ENCODE results near the gene C14orf132. TPM values are rescaled to one million over a fixed set of nuclear protein-coding genes. Genes with fewer than 3 reads are reported as not detected.

C14orf132 gene
- total and polyA plus RNA-seq, 2 of the 4 experiments (the other 2 are of a cell fraction) = 6.3 to 13.5 TPM

DNA sequence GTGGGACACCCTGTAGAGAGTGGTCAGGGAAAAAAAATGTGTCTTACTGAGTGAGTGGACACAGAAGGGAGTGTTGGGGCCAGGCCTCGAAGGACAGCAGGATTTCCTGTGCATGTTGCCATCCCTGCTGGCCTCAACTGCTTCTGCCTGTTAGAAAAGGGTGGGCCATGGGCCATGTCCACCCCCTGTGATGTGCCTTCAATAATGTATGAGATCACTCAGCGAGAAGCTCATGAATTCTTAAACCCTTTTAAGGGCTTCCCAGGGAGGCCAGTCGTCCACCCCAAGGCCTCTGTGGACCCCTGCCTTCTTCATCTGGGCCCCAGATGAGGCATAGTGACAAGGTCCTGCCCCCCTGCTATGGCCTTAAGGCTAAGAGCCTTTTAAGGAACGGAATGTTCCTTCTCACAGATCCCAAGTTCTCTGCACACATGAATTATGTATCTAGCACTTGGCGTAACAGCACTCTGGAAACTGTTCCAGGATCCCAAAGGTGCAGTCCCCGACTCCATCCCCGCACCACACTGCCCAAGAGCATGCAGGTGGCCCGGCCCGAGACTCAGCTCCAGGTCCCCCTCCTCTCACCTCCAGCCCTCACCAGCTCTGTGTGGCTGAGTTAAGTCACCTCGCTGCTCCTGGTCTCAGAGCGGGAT is 8.9 kb upstream of the C14orf132 start:
- no peak for ATAC-seq (ENCODE audit: low read depth)
- Histone ChIP-seq H4K91ac (ENCODE audit: insufficient read depth, low read depth, low read length) (no peak overlapping the region), H4K5ac (ENCODE audit: low read depth, low read length) (no peak overlapping the region), H4K8ac (ENCODE audit: low read depth in 2 of 2, low read length in 2 of 2) (no peak overlapping the region), H3K9me3 (ENCODE audit: control insufficient read depth, insufficient read depth, low read length) (no peaks in the 10 kb centered on the region), H2BK20ac (ENCODE audit: low read depth, low read length) (no peak overlapping the region), H3K36me3 (ENCODE audit: control insufficient read depth, insufficient read depth, low read length) (no peaks in the 10 kb centered on the region), H2AFZ (replicated peaks; ENCODE audit: low read length, poor library complexity) (no peak overlapping the region), H3K14ac (replicated peaks; ENCODE audit: low read depth, low read length) (no peak overlapping the region), H3K9me1 (ENCODE audit: insufficient read depth, low read length) (no peaks in the 10 kb centered on the region), H3K9ac (ENCODE audit: low read depth, low read length) (no peak overlapping the region), H4K20me1 (ENCODE audit: insufficient read depth, low read length) (no peaks in the 10 kb centered on the region), H2BK15ac (ENCODE audit: low read depth, low read length) (no peak overlapping the region), H3K4me1 (ENCODE audit: control insufficient read depth, insufficient read depth, low read length) (no peaks in the 10 kb centered on the region), H3K56ac (ENCODE audit: extremely low read depth, insufficient read depth, low read length) (no peak overlapping the region), H3K4me3 (ENCODE audit: insufficient read depth, low read depth, low read length) (no peak overlapping the region), H3K4me2 (ENCODE audit: low read depth, low read length) (no peak overlapping the region), H2AK5ac (ENCODE audit: low read depth, low read length) (no peak overlapping the region), H2AK9ac (replicated peaks; ENCODE audit: low read depth, low read length, poor library complexity) (no peak overlapping the region), H3K79me1 (ENCODE audit: low read depth in 1 of 2, low read length in 2 of 2) (no peaks in the 10 kb centered on the region), H3K23ac (ENCODE audit: low read depth, low read length) (no peak overlapping the region), H3K27me3 (ENCODE audit: control insufficient read depth, insufficient read depth, low read length) (peaks cover 39% of the 10 kb centered on the region), H3K4ac (ENCODE audit: low read depth, low read length) (no peak overlapping the region), H2BK120ac (ENCODE audit: low read depth, low read length) (no peak overlapping the region), H2BK5ac (ENCODE audit: low read depth, low read length, poor library complexity, severe bottlenecking) (no peak overlapping the region), H3K18ac (ENCODE audit: low read depth, low read length) (no peak overlapping the region), H3K27ac (ENCODE audit: insufficient read depth, low read length) (no peak overlapping the region)
- DNase-seq = no peak
- BruUV-seq (replicated peaks) = no TSS peak
- dilution Hi-C loops (cut with HindIII; ENCODE audit: low sequenced_read_pairs, unreplicated experiment) (no loop called here), intact Hi-C loops (cut with micrococcal nuclease) (no loop called here), in situ Hi-C loops (cut with MboI; ENCODE audit: low sequenced_read_pairs) (no loop called here)
- TF ChIP-seq, protein P1, sequence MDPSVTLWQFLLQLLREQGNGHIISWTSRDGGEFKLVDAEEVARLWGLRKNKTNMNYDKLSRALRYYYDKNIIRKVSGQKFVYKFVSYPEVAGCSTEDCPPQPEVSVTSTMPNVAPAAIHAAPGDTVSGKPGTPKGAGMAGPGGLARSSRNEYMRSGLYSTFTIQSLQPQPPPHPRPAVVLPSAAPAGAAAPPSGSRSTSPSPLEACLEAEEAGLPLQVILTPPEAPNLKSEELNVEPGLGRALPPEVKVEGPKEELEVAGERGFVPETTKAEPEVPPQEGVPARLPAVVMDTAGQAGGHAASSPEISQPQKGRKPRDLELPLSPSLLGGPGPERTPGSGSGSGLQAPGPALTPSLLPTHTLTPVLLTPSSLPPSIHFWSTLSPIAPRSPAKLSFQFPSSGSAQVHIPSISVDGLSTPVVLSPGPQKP (IDR thresholded peaks at IDR 0.05; ENCODE audit: borderline replicate concordance, low read depth, low read length) = no peak
- TF ChIP-seq, protein P2, sequence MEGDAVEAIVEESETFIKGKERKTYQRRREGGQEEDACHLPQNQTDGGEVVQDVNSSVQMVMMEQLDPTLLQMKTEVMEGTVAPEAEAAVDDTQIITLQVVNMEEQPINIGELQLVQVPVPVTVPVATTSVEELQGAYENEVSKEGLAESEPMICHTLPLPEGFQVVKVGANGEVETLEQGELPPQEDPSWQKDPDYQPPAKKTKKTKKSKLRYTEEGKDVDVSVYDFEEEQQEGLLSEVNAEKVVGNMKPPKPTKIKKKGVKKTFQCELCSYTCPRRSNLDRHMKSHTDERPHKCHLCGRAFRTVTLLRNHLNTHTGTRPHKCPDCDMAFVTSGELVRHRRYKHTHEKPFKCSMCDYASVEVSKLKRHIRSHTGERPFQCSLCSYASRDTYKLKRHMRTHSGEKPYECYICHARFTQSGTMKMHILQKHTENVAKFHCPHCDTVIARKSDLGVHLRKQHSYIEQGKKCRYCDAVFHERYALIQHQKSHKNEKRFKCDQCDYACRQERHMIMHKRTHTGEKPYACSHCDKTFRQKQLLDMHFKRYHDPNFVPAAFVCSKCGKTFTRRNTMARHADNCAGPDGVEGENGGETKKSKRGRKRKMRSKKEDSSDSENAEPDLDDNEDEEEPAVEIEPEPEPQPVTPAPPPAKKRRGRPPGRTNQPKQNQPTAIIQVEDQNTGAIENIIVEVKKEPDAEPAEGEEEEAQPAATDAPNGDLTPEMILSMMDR (conservative IDR thresholded peaks at IDR 0.05; ENCODE audit: low read depth, low read length) = no peak
- no peak for TF ChIP-seq SMC3 (IDR thresholded peaks at IDR 0.05; ENCODE audit: low read depth, low read length)
- TF ChIP-seq RCOR1 (IDR thresholded peaks at IDR 0.05; ENCODE audit: insufficient replicate concordance, low read length) = no peak
- no peak for TF ChIP-seq BHLHE40 (IDR thresholded peaks at IDR 0.05; ENCODE audit: low read depth, low read length)
- TF ChIP-seq CHD1 (IDR thresholded peaks at IDR 0.05; ENCODE audit: low read depth, low read length) = no peak
- no peak for TF ChIP-seq MAZ (IDR thresholded peaks at IDR 0.05; ENCODE audit: borderline replicate concordance, low read depth, low read length)
- TF ChIP-seq POLR2A (IDR thresholded peaks at IDR 0.05; ENCODE audit: low read depth, low read length) = no peak
- TF ChIP-seq FOS (IDR thresholded peaks at IDR 0.05; ENCODE audit: low read depth, low read length) = no peak
- TF ChIP-seq RFX5 (IDR thresholded peaks at IDR 0.05; ENCODE audit: low read depth, low read length) = no peak
- POLR2A ChIA-PET (ENCODE audit: unreplicated experiment) = no interaction called here
- CTCF ChIA-PET = no interaction called here
- 38% methylated on average over 3 of the region's 11 CpGs; no CpG with 5 or more reads in 1 of the 2 experiments for WGBS, 2 experiments (ENCODE audit: extremely low coverage in 2 of 2, insufficient read length in 1 of 2)
